ENCODE results near the gene PET100.

PET100 gene

DNA sequence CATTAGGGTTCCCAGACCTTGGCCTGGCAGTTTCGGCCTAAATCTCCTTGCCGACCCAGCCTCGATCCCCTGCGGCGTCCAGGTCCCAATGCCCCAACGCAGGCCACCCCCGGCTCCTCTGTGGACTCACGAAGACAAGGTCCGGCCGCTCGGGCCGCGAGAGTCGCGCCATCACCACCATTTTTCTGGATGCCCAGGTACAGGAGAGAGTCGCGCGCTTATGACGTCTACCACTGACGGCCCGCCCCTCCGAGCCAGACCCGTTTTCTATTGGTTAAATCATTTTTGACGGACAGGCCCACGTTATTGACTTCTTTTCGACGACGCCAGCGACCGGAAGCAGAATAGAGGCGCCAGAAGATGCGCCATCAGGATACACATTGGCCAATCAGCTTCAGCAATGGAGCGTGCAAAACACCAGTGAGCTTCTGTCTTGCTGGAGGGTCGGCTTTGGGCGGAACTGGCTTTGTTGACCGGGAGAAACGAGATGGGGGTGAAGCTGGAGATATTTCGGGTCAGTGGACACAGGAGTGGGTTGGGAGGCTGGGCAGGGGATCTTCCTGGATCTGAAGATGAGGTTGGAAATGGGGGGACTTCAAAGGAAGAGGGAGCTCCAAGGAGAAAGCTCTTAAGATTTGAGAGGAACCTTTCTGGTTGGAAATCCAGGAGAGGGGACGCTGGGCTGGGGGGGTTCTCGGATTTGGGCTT, at the start of gene PET100, which contains the start of gene XAB2:
Gene PET100 (plus strand): TSS at position 447 of the 708 bp plus-strand sequence. CDS start 41 bp downstream, at position 488.
Gene XAB2 (minus strand): TSS at position 199 of the 708 bp plus-strand sequence. CDS start 18 bp downstream, at position 181.
- peak; percentile 97 for DNase-seq

DNA sequence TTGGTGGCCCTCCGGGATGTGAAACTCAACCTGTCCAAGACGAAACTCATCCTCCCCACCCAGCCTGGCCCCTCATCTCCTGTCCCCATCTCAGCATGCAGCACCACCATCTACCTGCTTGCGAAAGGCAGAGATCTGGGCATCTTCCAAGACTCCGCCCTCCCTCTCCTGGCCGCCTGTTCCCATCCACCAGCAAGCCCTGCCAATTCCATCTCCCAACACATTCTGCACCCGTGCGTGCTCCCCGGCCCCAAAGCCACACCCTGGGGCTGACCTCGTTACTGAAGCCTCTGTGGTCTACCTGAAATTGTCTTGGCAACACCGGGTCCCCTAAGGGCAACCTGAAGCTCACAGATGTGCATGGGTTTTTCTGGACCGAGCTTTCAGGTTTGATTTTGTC, 47.1 kb upstream of the PET100 start:
- DNase-seq = no peak

- no peak for DNase-seq
These were observed 39.8 kb upstream of the PET100 start for GRCh38 chr19:7589822-7590221.

GRCh38 chr19:7590256-7590655, 39.3 kb upstream of the PET100 start:
- DNase-seq = no peak

DNA sequence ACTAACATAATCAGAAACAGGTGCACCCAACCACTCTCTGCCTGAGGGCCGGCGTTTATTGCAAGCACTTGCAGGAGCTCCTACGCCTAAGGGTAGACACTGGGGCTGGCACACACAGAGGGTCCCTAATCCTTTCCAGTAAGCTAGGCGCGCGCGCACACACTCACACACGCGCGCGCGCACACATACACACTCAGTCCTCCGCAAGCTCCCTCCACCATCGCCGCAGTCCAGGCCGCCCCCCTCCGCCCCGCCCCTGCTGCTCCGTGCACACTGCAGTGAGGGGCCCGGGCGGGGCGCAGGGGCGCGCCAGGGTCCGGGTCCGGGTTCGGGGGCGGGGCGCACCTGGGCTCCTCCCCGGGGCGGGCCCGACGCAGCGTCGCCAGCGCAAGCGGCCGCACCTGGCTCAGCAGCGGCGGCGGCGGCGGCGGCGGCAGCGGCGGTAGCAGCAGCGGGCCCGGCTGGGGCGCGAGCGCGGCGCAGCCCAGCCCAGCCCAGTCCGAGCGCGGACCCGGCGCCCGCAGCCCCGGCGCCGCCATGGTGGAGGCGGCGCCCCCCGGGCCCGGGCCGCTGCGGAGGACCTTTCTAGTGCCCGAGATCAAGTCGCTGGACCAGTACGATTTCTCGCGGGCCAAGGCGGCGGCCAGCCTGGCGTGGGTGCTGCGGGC, 34.0 kb upstream of the PET100 start, which contains the start of gene CAMSAP3:
Gene CAMSAP3 (plus strand): TSS at position 398 of the 668 bp plus-strand sequence. CDS start 140 bp downstream, at position 538.
- peak; percentile 81 for DNase-seq

DNA sequence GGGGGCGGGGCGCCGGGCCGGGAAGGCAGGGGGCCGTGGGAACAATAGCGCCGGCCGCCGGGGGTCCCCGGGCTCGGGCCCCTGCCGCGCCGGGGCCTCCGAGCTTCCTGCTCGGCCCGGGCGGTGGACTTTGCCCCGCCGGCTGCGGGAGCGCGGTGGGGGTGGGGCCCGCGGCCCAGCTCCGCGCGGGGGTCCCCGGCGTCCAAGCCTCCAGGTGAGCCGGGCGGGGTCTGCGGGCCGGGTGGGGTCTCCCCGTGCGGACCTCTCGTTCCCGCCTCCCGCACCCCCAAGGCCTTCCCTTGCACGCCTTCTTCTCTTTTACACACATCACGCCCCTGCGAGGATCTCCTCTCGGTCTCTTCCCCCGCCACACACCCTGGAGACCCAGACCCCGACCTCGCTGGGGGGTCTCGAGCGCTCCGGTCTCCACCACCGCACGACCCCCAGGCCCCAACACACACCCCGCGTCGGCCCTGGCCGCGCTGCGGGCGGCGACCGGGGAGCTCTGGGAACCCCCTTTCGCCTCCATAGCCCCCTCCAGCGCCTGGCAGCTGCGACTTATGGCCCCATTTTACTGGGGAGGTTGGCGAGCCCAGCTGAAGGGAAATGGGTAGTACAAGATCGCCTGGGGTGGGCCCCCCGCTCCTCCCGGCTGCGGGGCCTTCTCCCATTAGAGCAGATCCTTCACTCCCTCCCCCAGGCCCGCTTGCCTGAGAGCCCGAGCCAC, 33.2 kb upstream of the PET100 start:
- no peak for DNase-seq

DNA sequence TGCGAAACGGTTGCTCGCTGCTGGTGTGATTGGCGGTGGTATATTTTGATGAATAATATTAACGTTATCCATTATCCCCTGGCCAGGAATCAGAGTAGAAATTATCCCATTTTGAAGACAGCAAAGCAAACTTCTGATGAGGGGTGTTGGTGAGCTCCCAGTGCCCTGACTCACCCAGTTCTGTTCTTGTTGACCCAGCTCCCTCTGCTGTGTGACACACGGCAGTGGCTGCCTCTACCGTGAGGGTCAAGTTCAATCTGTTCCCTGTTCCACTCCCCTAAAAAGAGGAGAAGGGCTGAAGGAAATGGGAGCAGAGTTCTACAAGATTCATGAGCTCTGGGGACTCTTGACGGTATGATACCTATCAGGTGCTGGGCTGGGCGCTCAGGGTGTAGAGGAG, 31.9 kb upstream of the PET100 start:
- no peak for DNase-seq

- DNase-seq = no peak
These were observed 31.4 kb upstream of the PET100 start for GRCh38 chr19:7598180-7598579.

DNA sequence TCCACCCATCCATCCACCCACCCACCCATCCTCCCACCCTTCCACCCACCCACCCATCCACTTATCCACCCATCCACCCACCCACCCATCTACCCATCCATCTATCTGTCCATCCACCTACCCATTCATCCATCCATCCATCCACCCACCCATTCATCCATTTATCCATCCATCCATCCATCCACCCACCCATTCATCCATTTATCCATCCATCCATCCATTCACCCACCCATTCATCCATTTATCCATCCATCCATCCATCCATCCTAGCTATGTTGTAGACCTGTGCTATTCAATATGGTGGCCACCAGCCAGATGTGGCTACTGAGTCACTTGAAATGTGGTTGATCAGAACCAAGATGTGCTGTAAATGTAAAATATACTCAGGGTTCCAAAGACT, 28.9 kb upstream of the PET100 start:
- DNase-seq = no peak

GRCh38 chr19:7602240-7602934, 27.2 kb upstream of the PET100 start:
- DNase-seq = no peak

GRCh38 chr19:7602935-7603497, 26.6 kb upstream of the PET100 start:
- DNase-seq = no peak

DNA sequence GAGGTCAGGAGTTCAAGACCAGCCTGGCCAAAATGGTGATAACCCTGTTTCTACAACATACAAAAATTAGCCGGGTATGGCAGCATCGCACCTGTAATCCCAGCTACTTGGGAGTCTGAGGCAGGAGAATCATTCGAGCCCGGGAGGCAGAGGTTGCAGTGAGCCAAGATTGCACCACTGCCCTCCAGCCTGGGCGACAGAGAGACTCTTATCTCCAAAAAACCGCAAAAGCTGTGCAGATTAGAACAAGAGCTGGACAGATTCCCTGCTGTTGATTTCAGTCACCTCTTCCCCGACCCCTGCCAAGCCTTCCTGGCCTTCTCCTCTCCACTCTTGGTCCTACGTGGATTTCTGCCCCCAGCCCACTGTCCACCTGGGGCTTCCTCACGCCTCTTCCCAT, 25.7 kb upstream of the PET100 start:
- DNase-seq = no peak

DNA sequence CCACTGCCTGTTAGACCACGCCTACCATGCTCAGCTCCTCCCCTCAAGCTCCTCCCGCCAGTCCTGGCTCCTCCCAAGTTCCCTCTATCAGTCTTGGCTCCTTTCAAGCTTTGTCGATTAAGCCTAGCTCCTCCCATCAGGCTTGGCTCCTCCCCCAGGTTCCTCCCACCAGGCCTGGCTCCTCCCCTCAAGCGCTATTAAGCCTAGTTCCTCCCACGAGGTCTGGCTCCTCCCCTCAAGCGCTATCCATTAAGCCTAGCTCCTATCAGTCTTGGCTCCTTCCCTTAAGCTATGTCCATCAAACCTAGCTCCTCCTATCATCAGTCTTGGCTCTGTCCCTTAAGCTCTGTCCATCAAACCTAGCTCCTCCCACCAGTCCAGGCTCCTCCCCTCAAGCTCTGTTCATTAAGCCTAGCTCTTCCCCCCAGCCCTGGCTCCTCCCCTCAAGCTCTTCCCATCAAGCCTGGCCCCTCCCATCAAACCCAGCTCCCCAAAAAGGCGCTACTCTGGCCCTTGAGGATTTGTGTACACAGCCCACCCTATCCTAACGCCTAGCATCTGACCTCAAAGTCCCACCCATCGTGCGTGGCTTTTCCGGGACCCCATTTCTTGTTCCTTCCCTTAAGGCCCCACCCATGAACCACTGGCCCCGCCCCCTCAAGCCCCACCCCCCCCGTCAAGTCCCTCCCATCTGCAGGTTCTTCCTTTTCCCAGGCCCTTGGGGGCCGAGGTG, 23.9 kb upstream of the PET100 start:
- DNase-seq = no peak

DNA sequence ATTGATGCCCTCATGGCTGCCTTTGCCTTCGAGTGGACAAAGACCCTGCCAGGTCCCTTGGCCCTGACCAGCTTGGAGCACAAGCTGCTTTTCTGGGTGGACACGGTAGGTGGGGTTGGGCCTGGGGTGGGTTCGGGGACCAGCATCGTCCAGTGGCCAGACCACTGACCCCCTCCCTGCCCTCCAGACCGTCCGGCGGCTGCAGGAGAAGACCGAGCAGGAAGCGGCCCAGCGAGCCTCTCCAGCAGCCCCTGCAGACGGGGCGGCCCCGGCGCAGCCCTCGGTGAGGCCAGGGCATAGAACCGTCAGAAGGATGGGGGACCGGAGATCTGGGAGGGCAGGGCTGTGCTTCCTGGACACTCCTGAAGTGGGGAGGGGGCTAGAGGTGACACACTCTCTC, 23.3 kb upstream of the PET100 start:
- DNase-seq = no peak

DNA sequence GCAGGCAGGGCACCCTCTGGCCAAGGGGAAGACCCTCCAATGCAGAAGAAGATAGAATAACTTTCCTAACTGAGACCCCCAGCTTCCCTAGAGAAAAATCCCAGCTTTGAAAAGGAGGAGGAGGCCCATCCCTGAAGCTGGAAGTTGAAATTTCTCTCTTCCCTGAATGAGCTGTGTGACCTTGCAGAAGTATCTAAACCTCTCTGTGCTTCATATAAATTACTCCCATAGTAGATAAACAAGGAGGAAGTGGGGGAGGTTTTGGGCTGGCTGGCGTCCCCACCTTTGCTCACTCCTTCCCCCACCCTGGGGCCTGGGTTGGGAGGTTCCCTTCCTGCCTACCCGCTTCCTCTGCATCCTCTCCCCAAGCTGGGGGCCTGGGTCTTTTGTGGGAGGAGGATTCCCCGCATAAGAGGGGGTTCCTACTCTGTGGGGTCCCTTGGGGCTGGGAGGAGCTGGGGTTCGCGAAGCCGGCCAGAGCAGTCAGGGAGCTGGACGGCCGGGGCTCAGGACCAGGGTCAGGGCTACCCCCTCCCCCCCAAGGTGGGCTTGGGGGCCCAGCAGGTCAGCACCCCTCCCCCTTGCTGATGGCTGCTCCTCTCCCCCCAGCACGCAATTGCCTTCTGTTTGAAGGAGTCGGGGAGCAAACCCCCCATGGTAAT, 22.2 kb upstream of the PET100 start:
- no peak for DNase-seq

GRCh38 chr19:7607874-7608560, 21.6 kb upstream of the PET100 start:
- DNase-seq = no peak

GRCh38 chr19:7610491-7611240, 18.9 kb upstream of the PET100 start:
- no peak for DNase-seq

DNA sequence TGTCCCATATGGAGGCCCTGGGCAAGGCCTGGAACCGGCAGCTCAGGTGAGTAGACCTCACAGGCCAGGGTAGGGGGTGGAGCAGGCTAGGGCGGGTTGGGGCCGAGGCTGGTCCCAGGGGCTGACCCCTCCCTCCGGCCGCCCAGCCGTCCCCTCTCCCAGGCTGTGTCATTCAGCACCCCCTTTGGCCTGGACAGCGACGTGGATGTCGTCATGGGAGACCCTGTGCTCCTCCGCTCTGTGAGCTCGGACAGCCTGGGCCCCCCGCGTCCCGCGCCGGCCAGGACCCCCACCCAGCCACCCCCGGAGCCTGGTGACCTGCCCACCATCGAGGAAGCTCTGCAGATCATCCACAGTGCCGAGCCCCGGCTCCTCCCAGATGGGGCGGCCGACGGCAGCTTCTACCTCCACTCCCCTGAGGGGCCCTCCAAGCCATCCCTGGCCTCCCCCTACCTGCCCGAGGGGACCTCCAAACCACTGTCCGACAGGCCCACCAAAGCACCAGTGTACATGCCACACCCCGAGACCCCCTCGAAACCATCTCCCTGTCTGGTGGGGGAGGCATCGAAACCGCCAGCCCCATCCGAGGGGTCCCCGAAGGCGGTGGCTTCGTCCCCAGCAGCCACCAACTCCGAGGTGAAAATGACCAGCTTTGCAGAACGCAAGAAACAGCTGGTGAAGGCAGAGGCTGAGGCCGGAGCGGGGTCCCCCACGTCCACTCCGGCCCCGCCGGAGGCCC, 17.9 kb upstream of the PET100 start:
- no peak for DNase-seq

All from NCI-H1436 (cell line).